Liver (tissue), 3 donors: ENCODE measurements around the gene DES.

Experiments used
- HNF4A ChIP-seq, 2 donors: conservative IDR thresholded peaks; 2 replicates each; pipeline ENCODE4 v1.6.1; 2016; ENCODE audit warnings: antibody characterized with exemption in 2 of 2, mild to moderate bottlenecking in 2 of 2
- TF ChIP-seq, protein P1 (sequence below): fragments of 150-350 bp; IDR thresholded peaks from 2 replicates; pipeline ENCODE4 v1.5.1; 2017; ENCODE audit warnings: improper control_type of control experiment, low read depth, low read length; ENCODE audit not compliant: missing input control
- TF ChIP-seq, protein P2 (sequence below): IDR thresholded peaks from 2 replicates; pipeline ENCODE4 v1.6.1; 2016; ENCODE audit warnings: antibody characterized with exemption, mild to moderate bottlenecking
- TF ChIP-seq, protein P3 (sequence below): IDR thresholded peaks from 2 replicates; pipeline ENCODE4 v1.6.1; 2016; ENCODE audit warnings: antibody characterized with exemption
- donor health status: healthy.
- donor health status: healthy.

- TF ChIP-seq, protein P1, sequence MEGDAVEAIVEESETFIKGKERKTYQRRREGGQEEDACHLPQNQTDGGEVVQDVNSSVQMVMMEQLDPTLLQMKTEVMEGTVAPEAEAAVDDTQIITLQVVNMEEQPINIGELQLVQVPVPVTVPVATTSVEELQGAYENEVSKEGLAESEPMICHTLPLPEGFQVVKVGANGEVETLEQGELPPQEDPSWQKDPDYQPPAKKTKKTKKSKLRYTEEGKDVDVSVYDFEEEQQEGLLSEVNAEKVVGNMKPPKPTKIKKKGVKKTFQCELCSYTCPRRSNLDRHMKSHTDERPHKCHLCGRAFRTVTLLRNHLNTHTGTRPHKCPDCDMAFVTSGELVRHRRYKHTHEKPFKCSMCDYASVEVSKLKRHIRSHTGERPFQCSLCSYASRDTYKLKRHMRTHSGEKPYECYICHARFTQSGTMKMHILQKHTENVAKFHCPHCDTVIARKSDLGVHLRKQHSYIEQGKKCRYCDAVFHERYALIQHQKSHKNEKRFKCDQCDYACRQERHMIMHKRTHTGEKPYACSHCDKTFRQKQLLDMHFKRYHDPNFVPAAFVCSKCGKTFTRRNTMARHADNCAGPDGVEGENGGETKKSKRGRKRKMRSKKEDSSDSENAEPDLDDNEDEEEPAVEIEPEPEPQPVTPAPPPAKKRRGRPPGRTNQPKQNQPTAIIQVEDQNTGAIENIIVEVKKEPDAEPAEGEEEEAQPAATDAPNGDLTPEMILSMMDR: no peak
- TF ChIP-seq, protein P2, sequence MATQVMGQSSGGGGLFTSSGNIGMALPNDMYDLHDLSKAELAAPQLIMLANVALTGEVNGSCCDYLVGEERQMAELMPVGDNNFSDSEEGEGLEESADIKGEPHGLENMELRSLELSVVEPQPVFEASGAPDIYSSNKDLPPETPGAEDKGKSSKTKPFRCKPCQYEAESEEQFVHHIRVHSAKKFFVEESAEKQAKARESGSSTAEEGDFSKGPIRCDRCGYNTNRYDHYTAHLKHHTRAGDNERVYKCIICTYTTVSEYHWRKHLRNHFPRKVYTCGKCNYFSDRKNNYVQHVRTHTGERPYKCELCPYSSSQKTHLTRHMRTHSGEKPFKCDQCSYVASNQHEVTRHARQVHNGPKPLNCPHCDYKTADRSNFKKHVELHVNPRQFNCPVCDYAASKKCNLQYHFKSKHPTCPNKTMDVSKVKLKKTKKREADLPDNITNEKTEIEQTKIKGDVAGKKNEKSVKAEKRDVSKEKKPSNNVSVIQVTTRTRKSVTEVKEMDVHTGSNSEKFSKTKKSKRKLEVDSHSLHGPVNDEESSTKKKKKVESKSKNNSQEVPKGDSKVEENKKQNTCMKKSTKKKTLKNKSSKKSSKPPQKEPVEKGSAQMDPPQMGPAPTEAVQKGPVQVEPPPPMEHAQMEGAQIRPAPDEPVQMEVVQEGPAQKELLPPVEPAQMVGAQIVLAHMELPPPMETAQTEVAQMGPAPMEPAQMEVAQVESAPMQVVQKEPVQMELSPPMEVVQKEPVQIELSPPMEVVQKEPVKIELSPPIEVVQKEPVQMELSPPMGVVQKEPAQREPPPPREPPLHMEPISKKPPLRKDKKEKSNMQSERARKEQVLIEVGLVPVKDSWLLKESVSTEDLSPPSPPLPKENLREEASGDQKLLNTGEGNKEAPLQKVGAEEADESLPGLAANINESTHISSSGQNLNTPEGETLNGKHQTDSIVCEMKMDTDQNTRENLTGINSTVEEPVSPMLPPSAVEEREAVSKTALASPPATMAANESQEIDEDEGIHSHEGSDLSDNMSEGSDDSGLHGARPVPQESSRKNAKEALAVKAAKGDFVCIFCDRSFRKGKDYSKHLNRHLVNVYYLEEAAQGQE: no peak
- TF ChIP-seq, protein P3, sequence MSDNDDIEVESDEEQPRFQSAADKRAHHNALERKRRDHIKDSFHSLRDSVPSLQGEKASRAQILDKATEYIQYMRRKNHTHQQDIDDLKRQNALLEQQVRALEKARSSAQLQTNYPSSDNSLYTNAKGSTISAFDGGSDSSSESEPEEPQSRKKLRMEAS: no peak
- TF ChIP-seq HNF4A (conservative IDR thresholded peaks at IDR 0.05): no peak
Observed at GRCh38 chr2:219472629-219473187, 54.5 kb downstream of the DES start.
